SK-N-SH (cell line): ENCODE results near the gene SZRD1. TPM values are rescaled to one million over a fixed set of nuclear protein-coding genes. Genes with fewer than 3 reads are reported as not detected.

Experiments
- CTCF ChIA-PET: fragments of 300-600, 350-600 bp; formaldehyde crosslinking; extraction: SDS; loops from one replicate; lab custom pipeline; 2021; lab: Yijun Ruan, JAX
- POLR2A ChIA-PET: fragments of 350-600 bp; sonication (Branson Sonifier 250); formaldehyde crosslinking; extraction: SDS; loops from one replicate; lab custom pipeline; 2020; ENCODE audit warnings: antibody characterized with exemption, inconsistent platforms; lab: Yijun Ruan, JAX
- DNase-seq: peaks from one replicate; pipeline ENCODE4 v3.0.0; 2012
- H2AFZ ChIP-seq: fragments of 200-600 bp; sonication (generic); 2 replicates; pipeline ENCODE4 v1.8.1; 2016; ENCODE audit warnings: antibody characterized with exemption, mild to moderate bottlenecking, low read depth
- H3F3A ChIP-seq: fragments of 200-600 bp; sonication (generic); replicated peaks from 2 replicates; pipeline ENCODE3; 2016; ENCODE audit warnings: antibody characterized with exemption, mild to moderate bottlenecking; ENCODE audit not compliant: insufficient read depth
- H3K27ac ChIP-seq, 2 experiments: fragments of 200-500 bp in 1 of 2; fragments of 200-600 bp in 1 of 2; sonication (Bioruptor generic) in 1 of 2; sonication (generic), shearing (Covaris generic) in 1 of 2; 2 replicates each; pipeline versions ENCODE4 v1.5.1 to v1.6.1; 2014 to 2016; ENCODE audit warnings: low read depth in 2 of 2, inconsistent platforms in 1 of 2, low read length in 1 of 2, mild to moderate bottlenecking in 1 of 2, mixed read lengths in 1 of 2
- H3K27me3 ChIP-seq: fragments of 200-600 bp; sonication (generic), shearing (Covaris generic); 2 replicates; pipeline ENCODE4 v1.6.1; 2016; ENCODE audit warnings: mixed run types; ENCODE audit not compliant: insufficient read depth
- H3K36me3 ChIP-seq, 2 experiments: fragments of 200-500 bp in 1 of 2; fragments of 200-600 bp in 1 of 2; sonication (Bioruptor generic) in 1 of 2; sonication (generic) in 1 of 2; replicated peaks in 1 of 2; 2 replicates each; pipeline versions ENCODE3 to v1.5.1; 2014 to 2016; ENCODE audit warnings: low read length in 1 of 2, mild to moderate bottlenecking in 1 of 2; ENCODE audit not compliant: insufficient read depth in 2 of 2, control insufficient read depth in 1 of 2
- H3K4me1 ChIP-seq, 2 experiments: fragments of 200-500 bp in 1 of 2; fragments of 200-600 bp in 1 of 2; sonication (Bioruptor generic) in 1 of 2; sonication (generic), shearing (Covaris generic) in 1 of 2; 2 replicates each; pipeline versions ENCODE4 v1.5.1 to v1.6.1; 2014 to 2016; ENCODE audit warnings: low read depth in 1 of 2, low read length in 1 of 2, mixed run types in 1 of 2; ENCODE audit not compliant: insufficient read depth in 2 of 2, control insufficient read depth in 1 of 2
- H3K4me2 ChIP-seq: fragments of 200-600 bp; sonication (generic), shearing (Covaris generic); 2 replicates; pipeline ENCODE4 v1.6.1; 2017; ENCODE audit warnings: mixed run types
- H3K4me3 ChIP-seq, 2 experiments: fragments of 200-500 bp in 1 of 2; fragments of 200-600 bp in 1 of 2; sonication (Bioruptor generic) in 1 of 2; sonication (generic), shearing (Covaris generic) in 1 of 2; 2 replicates each; pipeline versions ENCODE4 v1.5.1 to v1.8.1; 2014 to 2016; ENCODE audit warnings: low read depth in 2 of 2, inconsistent platforms in 1 of 2, low read length in 1 of 2, mild to moderate bottlenecking in 1 of 2, mixed read lengths in 1 of 2, moderate library complexity in 1 of 2
- H3K79me2 ChIP-seq: fragments of 200-600 bp; sonication (generic); 2 replicates; pipeline ENCODE4 v1.8.1; 2017; ENCODE audit warnings: mild to moderate bottlenecking; ENCODE audit not compliant: insufficient read depth
- H3K9ac ChIP-seq: fragments of 200-600 bp; sonication (generic); 2 replicates; pipeline ENCODE4 v1.6.1; 2017; ENCODE audit warnings: mixed run types
- H3K9me2 ChIP-seq: fragments of 200-600 bp; sonication (generic); 2 replicates; pipeline ENCODE4 v1.6.1; 2017; ENCODE audit warnings: mixed run types
- H3K9me3 ChIP-seq: fragments of 200-600 bp; sonication (generic); 2 replicates; pipeline ENCODE4 v1.6.1; 2017; ENCODE audit warnings: mixed run types, mild to moderate bottlenecking, moderate library complexity
- H4K20me1 ChIP-seq: fragments of 200-600 bp; sonication (generic); 2 replicates; pipeline ENCODE4 v1.6.1; 2017; ENCODE audit warnings: mild to moderate bottlenecking, mixed run types; ENCODE audit not compliant: insufficient read depth
- CHD2 ChIP-seq: fragments of 150-350 bp; IDR thresholded peaks from 2 replicates; pipeline ENCODE4 v1.6.1; 2018; ENCODE audit warnings: low read length; ENCODE audit not compliant: partially characterized antibody
- EP300 ChIP-seq, 2 experiments: IDR thresholded peaks; 2 replicates each; pipeline versions ENCODE4 v1.4.0 to v1.6.1; 2012; ENCODE audit warnings: borderline replicate concordance in 1 of 2, low read depth in 1 of 2, low read length in 1 of 2
- EZH2phosphoT487 ChIP-seq: fragments of 200-600 bp; sonication (generic); IDR thresholded peaks from 2 replicates; pipeline ENCODE4 v1.6.1; 2017; ENCODE audit warnings: low read depth, mixed run types, mild to moderate bottlenecking, antibody characterized with exemption, moderate library complexity, borderline replicate concordance
- FOXJ3 ChIP-seq: sonication (generic); formaldehyde crosslinking; IDR thresholded peaks from 2 replicates; pipeline ENCODE4 v1.5.1; 2020; ENCODE audit warnings: mild to moderate bottlenecking, missing genetic modification reagents
- FOXM1 ChIP-seq: IDR thresholded peaks from 2 replicates; pipeline ENCODE4 v1.4.0; 2012; ENCODE audit warnings: low read depth, mild to moderate bottlenecking
- GABPA ChIP-seq: IDR thresholded peaks from 2 replicates; pipeline ENCODE4 v1.4.0; 2012; ENCODE audit warnings: low read depth, mild to moderate bottlenecking
- GATA2 ChIP-seq: sonication (generic); formaldehyde crosslinking; IDR thresholded peaks from 2 replicates; pipeline ENCODE4 v1.5.0; 2020; ENCODE audit warnings: mild to moderate bottlenecking, missing genetic modification reagents
- JUND ChIP-seq: IDR thresholded peaks from 2 replicates; pipeline ENCODE4 v1.4.0; 2012
- NFIC ChIP-seq: IDR thresholded peaks from 2 replicates; pipeline ENCODE4 v1.4.0; 2012; ENCODE audit warnings: borderline replicate concordance
- NRF1 ChIP-seq: IDR thresholded peaks from 2 replicates; pipeline ENCODE4 v1.6.1; 2012; ENCODE audit warnings: low read depth, mild to moderate bottlenecking, low read length
- PBX3 ChIP-seq: IDR thresholded peaks from 2 replicates; pipeline ENCODE4; 2012
- POLR2AphosphoS5 ChIP-seq: IDR thresholded peaks from 2 replicates; pipeline ENCODE4 v1.6.1; 2012; ENCODE audit warnings: low read depth, low read length
- REST ChIP-seq: IDR thresholded peaks from 2 replicates; pipeline ENCODE4 v1.6.1; 2012; ENCODE audit warnings: mild to moderate bottlenecking, low read depth, low read length, moderate library complexity
- RFX5 ChIP-seq: IDR thresholded peaks from 2 replicates; pipeline ENCODE4 v1.6.1; 2012; ENCODE audit warnings: mild to moderate bottlenecking, improper control_type of control experiment, low read length
- RXRA ChIP-seq: IDR thresholded peaks from 2 replicates; pipeline ENCODE4 v1.4.0; 2012; ENCODE audit warnings: low read depth, mild to moderate bottlenecking, borderline replicate concordance
- SIN3A ChIP-seq: IDR thresholded peaks from 2 replicates; pipeline ENCODE4 v1.6.1; 2012; ENCODE audit warnings: low read depth, mild to moderate bottlenecking, low read length, moderate library complexity, borderline replicate concordance
- SMC3 ChIP-seq: IDR thresholded peaks from 2 replicates; pipeline ENCODE4 v1.6.1; 2012; ENCODE audit warnings: low read depth, low read length, improper control_type of control experiment
- TEAD4 ChIP-seq: IDR thresholded peaks from 2 replicates; pipeline ENCODE4 v1.4.0; 2012; ENCODE audit warnings: mild to moderate bottlenecking, borderline replicate concordance; ENCODE audit not compliant: insufficient read depth
- USF1 ChIP-seq: IDR thresholded peaks from 2 replicates; pipeline ENCODE4 v1.4.0; 2012; ENCODE audit warnings: low read depth, borderline replicate concordance
- ZBTB33 ChIP-seq: IDR thresholded peaks from 2 replicates; pipeline ENCODE4 v1.4.0; 2012; ENCODE audit warnings: low read depth, borderline replicate concordance
- WGBS: methylation state at CpG from one replicate; pipeline ENCODE4 v1.1.6; 2017; ENCODE audit warnings: low lambda C conversion rate; 5-methylcytosine and 5-hydroxymethylcytosine counted together
- polyA plus RNA-seq, 3 experiments: library from polyadenylated mRNA; depleted of rRNA; stranded (reverse); fragments of >200 nt; gene quantifications; 2 replicates each; pipeline ENCODE4 v1.2.3, GENCODE V29; 2012

The SZRD1 gene
- polyA plus RNA-seq, 1 of the 3 experiments (the other 2 are of a cell fraction) = 119 TPM

- peaks cover 100% of the 10 kb centered on the region for H3K79me2 ChIP-seq
- POLR2A ChIA-PET = interaction anchor here (0.7 kb wide), 1 partner anchor 13 kb away, joined by 4 read pairs; no protein-coding TSS in a partner anchor
- no peaks in the 10 kb centered on the region for H3K9me2 ChIP-seq
- no peak overlapping the region for H2AFZ ChIP-seq
- peaks cover 8 to 19% of the 10 kb centered on the region in 2 experiments; a peak in 3 of 4 replicates for H3K4me1 ChIP-seq
- CTCF ChIA-PET = no interaction called here
- no peak overlapping the region for H3K4me2 ChIP-seq
- 99% methylated on average over 4 of the region's 4 CpGs for WGBS
- no peaks in the 10 kb centered on the region for H3K9me3 ChIP-seq
- peaks cover 95% of the 10 kb centered on the region for H4K20me1 ChIP-seq
- DNase-seq = no peak
- H3K27ac ChIP-seq = no peak overlapping the region
- no peak overlapping the region for H3K4me3 ChIP-seq
- H3F3A ChIP-seq = peaks cover 23% of the 10 kb centered on the region
- no peaks in the 10 kb centered on the region for H3K27me3 ChIP-seq
- peaks cover 0 to 3% of the 10 kb centered on the region in 2 experiments for H3K36me3 ChIP-seq
- TF ChIP-seq GATA2 (CRISPR knock-in tag) (no peak), GABPA (no peak), RFX5 (no peak), POLR2AphosphoS5 (no peak), FOXJ3 (CRISPR knock-in tag) (no peak), FOXM1 (no peak), USF1 (no peak), PBX3 (no peak), EZH2phosphoT487 (no peak), RXRA (no peak), SIN3A (no peak), JUND (no peak), NFIC (no peak), REST (no peak), SMC3 (no peak), NRF1 (no peak), CHD2 (no peak), ZBTB33 (no peak), TEAD4 (no peak), EP300 (IDR thresholded peaks at IDR 0.05; ENCODE audit: borderline replicate concordance in 1 of 2, low read depth in 1 of 2, low read length in 1 of 2) (no peak)
- no peak overlapping the region for H3K9ac ChIP-seq
Measured at GRCh38 chr1:16380868-16381267, 13.8 kb downstream of the SZRD1 start.
